ENCODE results near the gene METAP1D. TPM values are rescaled to one million over a fixed set of nuclear protein-coding genes. Genes with fewer than 3 reads are reported as not detected.
"Not testable (repeated sequence)": the region's sequence is repeated elsewhere in the genome, so short reads cannot be mapped to it uniquely, and the experiment has no call there.

The METAP1D gene
- total RNA-seq (2014; rRNA removed; shearing (Covaris generic)): 9.5 and 10.7 TPM in 2 replicates
- polyA plus RNA-seq (2015; cell fraction: cytosol; rRNA removed): 7.8 and 8.1 TPM in 2 replicates
- polyA plus RNA-seq (2015; cell fraction: nucleus; rRNA removed): 26.6 and 33.4 TPM in 2 replicates

DNA sequence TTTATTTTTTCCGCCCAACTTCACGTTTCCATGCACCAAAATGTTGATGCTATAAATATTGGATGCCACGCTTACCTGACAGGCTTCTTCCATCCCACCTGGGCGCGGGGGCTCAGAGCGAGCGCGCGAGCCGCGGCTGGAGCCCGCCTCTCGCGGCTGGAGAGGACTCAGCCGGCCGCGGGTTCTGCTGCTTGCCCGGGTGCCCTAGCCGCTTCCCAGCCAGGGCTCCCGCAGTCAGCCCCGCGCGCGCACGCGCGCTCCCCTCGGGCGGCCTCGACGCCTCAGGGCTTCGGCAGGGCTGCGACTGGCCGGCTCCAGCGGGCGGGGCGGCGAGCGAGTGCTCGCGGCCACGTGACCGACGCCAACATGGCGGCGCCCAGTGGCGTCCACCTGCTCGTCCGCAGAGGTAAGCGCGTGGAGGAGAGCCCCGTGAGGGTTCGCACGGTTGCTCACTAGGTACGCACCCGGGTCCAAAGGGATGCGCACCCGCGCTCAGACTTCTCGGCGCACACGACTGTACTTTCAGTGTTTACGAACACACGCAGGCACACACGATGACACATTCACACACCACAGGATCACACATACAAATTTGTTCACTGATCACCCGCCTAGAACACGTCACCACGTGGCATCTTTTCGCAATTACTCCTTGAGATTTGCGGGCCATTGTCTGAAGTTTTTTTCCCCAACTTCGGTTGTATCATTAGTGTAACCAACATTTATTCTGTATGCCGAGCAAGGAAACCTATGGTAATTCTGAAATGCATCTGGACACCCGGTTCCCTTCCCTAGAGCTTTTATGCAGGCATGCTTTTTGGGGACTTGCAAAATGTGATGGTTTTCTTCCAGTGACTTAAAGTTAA is at the start of gene METAP1D:
TSS of gene METAP1D (plus strand) at position 350 of the 866 bp plus-strand sequence. CDS start at position 367, 17 bp downstream.
- DNase-seq (ENCODE audit: low read depth): peak; percentile 92

DNA sequence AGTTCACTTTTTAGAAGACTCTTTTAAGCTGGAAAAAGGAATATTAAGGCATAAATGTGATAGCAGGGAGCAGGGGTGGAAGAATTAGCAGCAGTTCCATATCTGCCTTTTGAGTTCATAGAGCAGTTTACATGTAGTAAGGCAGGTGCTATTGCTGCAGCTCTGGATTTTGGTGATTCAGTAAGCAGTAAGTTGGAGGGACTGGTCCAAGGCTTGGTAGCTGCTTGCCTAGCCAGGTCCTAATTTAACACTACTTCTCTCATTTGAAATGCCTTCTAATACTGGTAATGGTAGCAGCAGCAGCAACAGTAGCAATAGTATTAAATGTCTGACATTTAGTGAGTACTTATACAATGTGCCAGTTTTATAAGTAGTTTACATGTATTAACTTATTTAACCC is 47.5 kb upstream of the METAP1D start:
- DNase-seq (ENCODE audit: low read depth): no peak

- DNase-seq (ENCODE audit: low read depth): no peak
Observed at GRCh38 chr2:171952748-171953147, 47.0 kb upstream of the METAP1D start.

DNA sequence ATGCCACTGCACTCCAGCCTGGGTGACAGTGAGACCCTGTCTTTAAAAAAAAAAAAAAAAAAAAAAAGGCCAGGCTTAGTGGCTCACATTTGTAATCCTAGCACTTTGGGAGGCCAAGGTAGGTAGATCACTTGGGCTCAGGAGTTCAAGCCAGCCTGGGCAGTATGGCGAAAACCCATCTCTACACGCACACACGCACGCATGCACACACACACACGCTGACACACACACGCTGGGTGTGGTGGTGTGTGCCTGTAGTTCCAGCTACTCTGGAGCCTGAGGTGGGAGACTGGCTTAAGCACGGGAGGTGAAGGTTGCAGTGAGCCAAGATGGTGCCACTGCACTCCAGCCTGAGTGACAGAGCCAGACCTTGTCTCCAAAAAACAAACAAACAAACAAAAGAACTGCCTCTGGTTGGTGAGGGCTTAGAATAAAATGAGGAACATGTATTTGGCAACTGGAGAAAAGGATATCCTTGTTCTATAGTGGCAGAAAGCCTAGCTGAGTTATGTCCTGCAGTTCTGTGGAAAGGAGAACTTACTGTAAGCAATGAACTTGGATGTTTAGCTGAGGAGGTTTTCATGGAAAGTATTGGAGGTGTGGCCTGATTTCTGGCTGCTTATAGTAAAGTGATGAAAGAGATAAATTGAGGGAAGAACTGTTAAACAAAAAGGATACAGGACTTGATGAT is 43.5 kb upstream of the METAP1D start:
- no peak for DNase-seq (ENCODE audit: low read depth)

GRCh38 chr2:171957061-171957460 is 42.7 kb upstream of the METAP1D start:
- peak; percentile 4 for DNase-seq (ENCODE audit: low read depth)

DNA sequence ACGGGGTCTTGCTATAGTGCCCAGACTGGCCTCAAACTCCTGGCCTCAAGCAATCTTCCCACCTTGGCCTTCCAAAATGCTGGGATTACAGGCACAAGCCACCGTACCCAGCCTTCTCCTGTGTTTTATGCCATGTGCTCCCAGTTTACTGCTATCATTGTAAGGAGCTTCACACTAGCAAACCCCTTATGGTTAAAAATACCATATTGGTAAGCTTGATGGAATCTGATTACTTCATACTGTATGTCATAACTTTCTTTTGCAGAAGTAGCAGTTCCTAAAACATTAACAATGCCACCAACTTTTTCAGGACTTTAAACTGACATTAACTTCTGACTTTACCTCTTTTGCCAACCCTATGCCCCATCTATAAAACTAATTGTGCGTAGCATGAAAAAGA is 41.3 kb upstream of the METAP1D start:
- DNase-seq (ENCODE audit: low read depth): peak; percentile 12

- DNase-seq (ENCODE audit: low read depth): no peak
Observed at GRCh38 chr2:171959998-171960397, 39.8 kb upstream of the METAP1D start.

GRCh38 chr2:171960570-171960969 is 39.2 kb upstream of the METAP1D start:
- DNase-seq (ENCODE audit: low read depth): no peak

DNA sequence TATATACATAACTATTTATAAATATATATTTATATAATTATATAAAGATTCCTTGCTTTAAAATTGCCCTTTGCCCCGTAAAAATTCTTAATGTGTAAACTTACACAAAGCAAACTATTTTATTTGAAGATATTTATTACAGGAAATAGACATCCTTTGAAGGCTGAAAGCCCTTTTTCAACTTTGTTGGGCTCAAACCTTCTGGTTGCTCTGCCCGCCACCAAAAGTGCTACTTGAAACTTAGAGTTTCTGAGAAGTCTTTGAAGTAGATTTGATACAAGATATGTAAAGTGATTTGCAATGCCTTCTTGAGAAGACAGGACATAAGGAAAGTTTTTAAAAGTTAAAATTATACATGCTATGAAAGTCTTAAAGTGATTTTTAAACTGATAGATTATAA is 36.6 kb upstream of the METAP1D start:
- no peak for DNase-seq (ENCODE audit: low read depth)

GRCh38 chr2:171964308-171964707 is 35.4 kb upstream of the METAP1D start:
- DNase-seq (ENCODE audit: low read depth): no peak

- no peak for DNase-seq (ENCODE audit: low read depth)
Observed at GRCh38 chr2:171965238-171965637, 34.5 kb upstream of the METAP1D start.

- DNase-seq (ENCODE audit: low read depth): no peak
Observed at GRCh38 chr2:171965661-171966060, 34.1 kb upstream of the METAP1D start.

DNA sequence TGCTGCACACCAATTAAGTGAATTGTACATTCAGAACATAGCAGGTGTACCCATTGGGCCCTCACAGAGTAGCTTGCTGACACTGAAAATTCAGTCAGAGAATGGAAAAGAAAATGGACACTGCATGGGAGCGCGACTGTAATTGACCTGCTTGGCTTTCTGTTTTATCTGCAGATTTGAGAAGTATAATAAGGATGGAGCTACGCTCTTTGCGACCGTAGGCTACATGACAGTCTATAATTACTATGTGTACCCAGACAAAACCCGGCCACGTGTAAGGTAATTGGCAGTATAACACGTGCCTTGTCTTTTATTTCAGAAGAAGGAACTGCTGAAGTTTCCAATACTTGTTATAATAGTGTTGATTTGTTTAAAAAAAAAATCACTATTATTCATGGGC is 33.5 kb upstream of the METAP1D start:
- DNase-seq (ENCODE audit: low read depth): no peak

GRCh38 chr2:171966688-171967087 is 33.1 kb upstream of the METAP1D start:
- DNase-seq (ENCODE audit: low read depth): no peak

DNA sequence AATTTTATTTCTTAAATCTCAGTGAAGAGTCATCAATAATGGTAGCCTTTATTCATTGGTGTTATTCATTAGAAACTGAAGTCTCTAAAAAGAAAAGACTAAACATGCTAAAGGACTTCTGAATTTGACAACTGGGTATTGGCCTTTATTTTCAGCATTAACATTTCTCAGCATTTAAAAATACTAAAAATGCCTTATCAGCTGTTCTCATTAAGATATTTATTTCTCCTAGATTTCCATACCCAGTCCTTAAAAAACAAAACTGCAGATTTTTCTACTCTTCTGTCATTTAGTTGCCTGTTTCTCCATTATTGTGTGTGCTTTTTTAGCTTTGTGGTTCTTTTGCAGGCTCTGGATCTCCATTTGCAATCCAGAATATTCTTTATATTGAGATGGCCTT is 31.2 kb upstream of the METAP1D start:
- DNase-seq (ENCODE audit: low read depth): no peak

DNA sequence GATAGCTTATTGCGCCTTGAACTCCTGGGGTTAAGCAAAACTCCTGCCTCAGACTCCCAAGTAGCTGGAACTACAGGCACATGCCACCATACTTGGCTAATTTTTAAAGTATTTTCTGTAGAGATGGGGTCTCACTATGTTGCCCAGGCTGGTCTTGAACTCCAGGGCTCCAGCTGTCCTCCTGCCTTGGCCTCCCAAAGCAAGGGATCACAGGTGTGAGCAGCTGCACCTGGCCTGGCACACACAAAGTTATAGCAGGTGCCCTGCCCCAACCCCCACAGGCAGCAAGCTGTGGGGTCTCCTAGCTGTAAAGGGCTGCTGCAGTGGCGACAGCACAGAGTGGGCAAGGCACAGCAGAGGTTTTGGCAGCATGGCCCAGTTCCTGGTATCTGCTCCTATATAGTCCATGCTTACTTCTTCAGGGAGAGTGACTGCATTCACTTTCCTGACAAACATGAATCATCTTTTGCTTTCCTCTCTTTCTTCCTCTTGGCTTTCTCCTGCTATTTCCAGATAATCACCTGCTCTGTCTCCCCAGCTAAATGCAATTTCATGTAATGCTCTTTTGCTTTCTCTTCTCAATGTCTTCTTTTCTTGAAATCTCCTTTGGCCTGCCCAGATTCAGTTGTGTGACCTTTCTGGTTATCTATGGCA is 27.3 kb upstream of the METAP1D start:
- peak; percentile 34 for DNase-seq (ENCODE audit: low read depth)

DNA sequence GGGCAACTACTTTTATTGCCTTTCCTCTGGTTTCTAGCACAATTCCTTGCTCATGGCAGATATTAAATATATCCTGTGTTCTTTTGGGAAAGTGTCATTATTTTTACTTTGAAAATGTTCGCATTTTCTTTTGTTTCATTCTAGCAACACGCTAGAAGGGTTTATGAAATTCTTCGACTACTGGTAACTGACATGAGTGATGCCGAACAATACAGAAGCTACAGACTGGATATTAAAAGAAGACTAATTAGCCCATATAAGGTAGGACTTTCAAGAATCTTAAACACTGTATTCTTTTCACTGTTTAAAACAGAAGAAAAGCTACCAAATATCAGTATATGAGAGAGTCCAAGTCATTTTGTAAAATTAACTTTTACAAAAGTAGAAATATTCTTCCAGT is 20.6 kb upstream of the METAP1D start:
- no peak for DNase-seq (ENCODE audit: low read depth)

DNA sequence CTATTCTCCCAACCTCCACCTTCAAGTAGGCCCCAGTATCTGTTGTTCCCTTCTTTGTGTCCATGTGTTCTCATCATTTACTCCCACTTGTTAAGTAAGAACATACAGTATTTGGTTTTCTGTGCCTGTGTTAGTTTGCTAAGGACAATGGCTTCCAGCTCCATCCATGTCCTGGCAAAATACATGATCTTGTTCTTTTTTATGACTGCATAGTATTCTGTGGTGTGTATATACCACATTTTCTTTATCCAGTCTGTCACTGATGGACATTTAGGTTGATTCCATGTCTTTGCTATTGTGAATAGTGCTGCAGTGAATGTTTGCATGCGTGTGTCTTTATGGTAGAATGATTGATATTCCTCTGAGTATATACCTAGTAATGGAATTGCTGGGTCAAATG is 15.8 kb upstream of the METAP1D start:
- DNase-seq (ENCODE audit: low read depth): not testable (repeated sequence)

- no peak for DNase-seq (ENCODE audit: low read depth)
Observed at GRCh38 chr2:171985076-171985475, 14.7 kb upstream of the METAP1D start.

DNA sequence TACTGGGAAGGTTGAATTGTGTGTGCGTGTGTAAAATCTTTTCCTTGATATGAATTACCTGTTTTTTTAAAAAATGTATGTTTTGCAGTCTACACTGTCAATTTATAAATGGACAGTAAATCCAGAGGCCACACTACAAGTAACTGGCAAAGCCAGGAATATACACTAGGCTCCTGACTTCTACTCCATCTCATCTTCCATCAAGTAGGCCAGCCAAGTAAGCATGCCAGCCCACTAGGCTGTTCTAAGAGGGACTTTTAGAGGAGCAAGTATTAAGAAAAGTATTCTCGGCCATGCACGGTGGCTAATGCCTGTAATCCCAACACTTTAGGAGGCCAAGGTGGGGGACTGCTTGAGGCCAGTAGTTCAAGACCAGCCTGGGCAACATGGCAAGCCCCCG is 13.0 kb upstream of the METAP1D start:
- DNase-seq (ENCODE audit: low read depth): no peak

GRCh38 chr2:171991027-171991426 is 8.7 kb upstream of the METAP1D start:
- DNase-seq (ENCODE audit: low read depth): no peak

DNA sequence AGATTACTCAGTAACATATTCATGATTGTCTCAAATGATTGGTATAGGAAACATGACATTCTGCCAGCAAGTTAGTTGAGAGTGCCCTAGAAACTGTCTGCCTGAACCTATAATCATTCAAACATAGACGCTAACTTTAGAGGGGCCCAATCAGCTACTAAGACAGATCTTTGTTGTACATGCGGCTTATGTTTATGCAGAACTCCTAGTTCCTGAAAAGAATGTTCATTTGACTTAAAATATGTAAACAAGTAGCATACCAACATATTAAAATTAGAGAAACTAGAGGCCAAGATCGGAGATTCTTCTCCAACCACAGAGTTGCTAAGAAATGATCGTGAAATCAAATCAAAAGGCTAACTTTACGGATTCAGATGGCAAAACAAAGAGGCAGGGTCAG is 4.2 kb upstream of the METAP1D start:
- DNase-seq (ENCODE audit: low read depth): no peak
